ENCODE results near the gene CBX3.
"Not testable (repeated sequence)": the region's sequence is repeated elsewhere in the genome, so short reads cannot be mapped to it uniquely, and the experiment has no call there.

The CBX3 gene

DNA sequence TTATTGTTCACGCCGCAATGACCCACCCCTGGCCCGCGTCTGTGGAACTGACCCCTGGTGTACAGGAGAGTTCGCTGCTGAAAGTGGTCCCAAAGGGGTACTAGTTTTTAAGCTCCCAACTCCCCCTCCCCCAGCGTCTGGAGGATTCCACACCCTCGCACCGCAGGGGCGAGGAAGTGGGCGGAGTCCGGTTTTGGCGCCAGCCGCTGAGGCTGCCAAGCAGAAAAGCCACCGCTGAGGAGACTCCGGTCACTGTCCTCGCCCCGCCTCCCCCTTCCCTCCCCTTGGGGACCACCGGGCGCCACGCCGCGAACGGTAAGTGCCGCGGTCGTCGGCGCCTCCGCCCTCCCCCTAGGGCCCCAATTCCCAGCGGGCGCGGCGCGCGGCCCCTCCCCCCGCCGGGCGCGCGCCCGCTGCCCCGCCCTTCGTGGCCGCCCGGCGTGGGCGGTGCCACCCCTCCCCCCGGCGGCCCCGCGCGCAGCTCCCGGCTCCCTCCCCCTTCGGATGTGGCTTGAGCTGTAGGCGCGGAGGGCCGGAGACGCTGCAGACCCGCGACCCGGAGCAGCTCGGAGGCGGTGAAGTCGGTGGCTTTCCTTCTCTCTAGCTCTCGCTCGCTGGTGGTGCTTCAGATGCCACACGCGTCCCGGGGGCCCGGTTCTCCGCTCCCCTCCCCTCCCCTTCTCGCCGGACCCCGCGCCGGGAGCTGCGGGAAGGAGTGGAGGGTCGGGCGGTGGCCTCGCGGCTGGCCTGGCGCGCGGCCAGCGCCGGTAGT is at the start of gene CBX3:
TSS of gene CBX3 (plus strand) at position 499 of the 772 bp plus-strand sequence. CDS start 1,254 bp downstream, outside the sequence.
- peak; percentile 86 for DNase-seq

DNA sequence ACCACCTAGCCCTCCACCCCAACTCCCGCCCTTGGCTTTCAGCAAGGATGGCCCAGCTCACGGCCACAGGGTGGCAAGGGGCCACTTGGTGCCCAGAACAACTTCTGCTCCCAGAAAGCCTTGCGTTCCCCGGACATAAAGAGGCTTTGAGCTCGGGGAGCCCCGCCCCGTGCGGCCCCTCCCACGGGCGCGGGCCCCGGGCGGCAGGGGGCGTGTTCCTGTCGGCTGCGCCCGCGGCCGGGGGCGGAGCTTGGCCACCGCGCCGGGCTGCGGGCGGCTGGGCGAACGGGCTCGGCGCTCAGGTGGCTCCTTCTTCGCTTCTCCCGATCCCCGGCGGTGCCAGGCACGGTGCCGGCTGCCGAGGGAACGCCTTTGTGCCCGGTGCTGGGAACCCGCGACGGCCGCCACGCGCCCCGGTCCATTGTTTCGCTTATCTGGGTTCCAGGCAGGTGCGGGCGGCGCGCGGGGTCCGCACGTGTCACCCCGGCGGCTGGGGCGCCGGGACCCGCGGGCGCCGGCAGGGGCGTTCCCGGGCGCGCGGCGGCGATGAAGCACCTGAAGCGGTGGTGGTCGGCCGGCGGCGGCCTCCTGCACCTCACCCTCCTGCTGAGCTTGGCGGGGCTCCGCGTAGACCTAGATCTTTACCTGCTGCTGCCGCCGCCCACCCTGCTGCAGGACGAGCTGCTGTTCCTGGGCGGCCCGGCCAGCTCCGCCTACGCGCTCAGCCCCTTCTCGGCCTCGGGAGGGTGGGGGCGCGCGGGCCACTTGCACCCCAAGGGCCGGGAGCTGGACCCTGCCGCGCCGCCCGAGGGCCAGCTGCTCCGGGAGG is 49.4 kb upstream of the CBX3 start, which contains the start of gene NFE2L3:
TSS of gene NFE2L3 (plus strand) at position 246 of the 829 bp plus-strand sequence. CDS start at position 547, 301 bp downstream.
- DNase-seq, result no peak

DNA sequence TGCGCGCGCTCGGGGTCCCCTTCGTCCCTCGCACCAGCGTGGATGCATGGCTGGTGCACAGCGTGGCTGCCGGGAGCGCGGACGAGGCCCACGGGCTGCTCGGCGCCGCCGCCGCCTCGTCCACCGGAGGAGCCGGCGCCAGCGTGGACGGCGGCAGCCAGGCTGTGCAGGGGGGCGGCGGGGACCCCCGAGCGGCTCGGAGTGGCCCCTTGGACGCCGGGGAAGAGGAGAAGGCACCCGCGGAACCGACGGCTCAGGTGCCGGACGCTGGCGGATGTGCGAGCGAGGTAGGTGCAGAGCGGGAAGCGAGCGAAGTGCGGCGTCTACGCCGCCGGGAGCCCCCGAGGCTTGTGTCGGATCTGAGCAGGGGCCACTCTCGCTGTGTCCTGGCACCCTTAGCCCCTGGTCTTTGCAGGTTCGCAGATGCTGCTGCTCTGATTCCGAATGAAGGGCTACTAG is 48.7 kb upstream of the CBX3 start:
- not testable (repeated sequence) for DNase-seq

DNA sequence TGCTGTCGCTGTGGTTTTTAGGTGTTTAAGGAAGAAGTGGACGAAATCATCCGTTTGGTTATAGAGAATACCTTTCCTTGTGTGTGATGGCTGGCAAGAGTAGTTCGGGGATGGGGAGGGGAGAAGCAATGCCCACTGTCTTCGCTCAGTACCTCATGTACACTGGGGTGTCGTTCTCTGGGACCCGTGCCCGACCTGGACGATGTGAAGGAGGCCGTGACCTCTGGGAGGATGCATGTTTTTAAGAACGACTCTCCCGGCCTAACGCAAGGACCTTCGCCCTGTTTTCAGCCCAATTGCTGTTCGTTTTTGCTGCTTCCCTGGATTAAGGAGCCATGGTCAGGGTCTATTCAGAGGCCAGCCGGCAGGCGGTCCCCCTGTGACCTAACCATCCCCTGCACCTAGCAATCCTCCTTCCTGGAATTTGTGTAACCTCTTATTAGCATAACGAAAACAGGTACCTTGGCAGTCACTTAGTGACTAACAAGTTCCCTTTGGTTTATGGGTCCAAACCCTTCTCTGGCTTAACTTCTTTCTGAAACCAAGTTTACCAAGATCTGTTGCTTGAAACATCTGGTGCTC is 48.2 kb upstream of the CBX3 start:
- DNase-seq, result no peak

DNA sequence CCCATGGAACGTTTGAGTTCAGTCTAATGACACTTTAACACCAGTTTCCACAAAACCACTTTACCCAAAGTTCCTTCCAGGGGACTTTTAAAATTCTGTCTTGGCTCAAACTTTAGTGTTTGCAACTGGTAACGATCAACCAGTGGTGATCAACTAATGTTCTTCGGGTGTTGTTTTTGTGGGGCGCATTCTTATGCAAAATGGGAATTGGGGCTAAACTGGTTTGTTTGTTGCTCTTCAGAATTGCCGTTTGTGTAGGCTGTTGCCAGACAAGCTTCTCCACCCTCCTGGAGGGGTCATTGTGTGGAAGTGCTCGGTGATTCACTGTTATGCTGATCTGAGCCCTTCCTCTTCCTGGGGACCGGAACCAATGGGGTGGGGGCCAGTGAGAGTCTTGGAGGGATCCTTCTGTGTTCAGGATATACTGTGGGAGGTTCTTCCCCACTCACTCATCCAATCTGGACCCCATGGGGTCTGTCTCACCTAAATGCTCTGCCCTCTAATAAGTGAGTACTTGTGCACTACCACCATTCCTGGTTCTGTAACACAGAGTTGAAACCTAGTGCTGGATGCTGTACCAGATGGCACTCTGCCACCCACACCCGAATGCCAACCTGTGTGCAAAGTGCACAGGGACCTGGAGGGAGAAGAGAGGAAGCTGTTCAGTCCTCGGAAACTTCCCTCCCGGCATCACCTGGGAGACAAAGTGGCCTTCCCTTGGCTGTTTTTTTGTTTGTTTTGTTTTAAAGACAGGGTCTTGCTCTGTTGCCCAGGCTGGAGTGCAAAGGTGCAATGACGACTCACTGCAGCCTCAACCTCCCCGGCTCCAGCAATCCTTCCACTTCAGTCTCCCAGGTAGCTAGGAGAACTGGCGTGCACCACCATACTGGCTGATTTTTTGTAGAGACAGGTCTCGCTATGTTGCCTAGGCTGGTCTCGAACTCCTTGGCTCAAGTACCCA is 47.4 kb upstream of the CBX3 start:
- no peak for DNase-seq

DNA sequence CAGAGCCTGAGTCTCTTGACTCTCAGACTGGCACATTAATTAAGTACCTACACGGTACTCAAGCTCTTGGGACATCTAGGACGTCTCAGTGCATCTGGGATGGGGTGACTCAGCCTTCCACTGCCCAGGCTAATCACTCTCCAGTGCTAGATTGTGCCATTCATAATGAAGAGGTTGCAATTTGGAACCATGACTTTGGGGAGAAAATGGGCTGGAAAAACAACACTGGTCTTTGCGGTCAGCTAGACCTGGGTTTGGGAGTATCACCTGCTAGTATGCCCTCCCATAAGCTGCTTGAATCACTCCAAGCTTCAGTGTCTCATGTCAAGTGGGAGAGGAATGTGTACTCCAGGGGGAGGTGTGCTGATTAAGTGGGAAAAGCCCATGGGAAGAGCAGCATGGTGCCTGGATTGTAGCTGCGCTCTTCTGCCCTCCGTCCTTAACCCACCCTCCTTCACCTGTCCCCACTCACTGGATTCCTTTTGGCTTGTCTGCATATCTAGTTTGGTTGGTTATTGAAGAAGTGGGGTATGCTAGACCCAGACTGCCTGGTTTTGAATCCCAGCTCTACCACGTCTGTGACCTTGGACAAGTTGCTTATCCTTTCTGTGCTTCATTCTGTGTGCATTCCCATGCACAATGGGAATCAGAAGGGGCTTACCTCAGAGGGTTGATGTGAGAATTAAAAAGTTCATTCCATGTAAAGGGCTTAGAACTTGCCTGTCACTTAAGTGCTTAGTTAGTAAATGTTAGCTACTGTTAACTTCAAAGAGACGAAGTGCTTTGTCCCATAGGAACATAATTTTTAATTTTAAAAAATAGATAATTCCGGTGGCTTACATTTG is 45.8 kb upstream of the CBX3 start:
- DNase-seq, result no peak

DNA sequence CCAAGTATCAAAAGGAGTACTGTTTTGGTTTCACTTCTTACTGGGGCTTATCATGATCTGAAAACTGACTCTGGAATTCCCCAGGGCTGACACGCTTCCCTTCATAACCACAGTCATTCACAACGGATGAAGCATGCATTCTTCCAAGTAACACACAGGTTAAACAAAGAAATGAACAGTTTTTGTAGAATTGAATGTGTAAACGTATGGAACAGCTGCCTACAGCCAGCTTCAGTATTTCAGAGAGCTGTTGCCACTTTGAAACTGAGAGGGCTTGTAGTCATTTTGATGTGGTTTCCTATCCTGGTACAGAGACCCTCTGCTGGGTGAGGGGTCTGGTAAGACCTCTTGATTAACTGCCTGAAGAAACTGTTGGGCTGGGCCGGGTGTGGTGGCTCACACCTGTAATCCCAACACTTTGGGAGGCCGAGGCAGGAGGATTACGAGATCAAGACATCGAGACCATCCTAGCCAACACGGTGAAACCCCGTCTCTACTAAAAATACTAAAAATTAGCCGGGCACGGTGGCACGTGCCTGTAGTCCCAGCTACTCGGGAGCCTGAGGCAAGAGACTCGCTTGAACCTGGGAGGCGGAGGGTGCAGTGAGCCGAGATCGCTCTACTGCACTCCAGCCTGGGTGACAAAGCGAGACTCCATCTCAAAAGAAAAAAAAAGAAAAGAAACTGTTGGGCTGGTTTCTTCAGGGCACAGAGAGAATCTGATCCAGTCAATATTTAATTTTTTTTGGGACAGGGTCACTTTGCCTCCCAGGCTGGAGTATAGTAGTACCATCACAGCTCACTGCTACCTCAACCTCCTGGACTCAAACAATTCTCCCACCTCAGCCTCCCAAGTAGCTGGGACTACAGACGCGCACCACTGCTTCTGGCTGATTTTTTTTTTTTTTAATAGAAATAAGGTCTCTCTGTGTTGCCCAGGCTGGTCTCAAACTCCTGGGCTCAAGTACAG is 44.8 kb upstream of the CBX3 start:
- no peak for DNase-seq

DNA sequence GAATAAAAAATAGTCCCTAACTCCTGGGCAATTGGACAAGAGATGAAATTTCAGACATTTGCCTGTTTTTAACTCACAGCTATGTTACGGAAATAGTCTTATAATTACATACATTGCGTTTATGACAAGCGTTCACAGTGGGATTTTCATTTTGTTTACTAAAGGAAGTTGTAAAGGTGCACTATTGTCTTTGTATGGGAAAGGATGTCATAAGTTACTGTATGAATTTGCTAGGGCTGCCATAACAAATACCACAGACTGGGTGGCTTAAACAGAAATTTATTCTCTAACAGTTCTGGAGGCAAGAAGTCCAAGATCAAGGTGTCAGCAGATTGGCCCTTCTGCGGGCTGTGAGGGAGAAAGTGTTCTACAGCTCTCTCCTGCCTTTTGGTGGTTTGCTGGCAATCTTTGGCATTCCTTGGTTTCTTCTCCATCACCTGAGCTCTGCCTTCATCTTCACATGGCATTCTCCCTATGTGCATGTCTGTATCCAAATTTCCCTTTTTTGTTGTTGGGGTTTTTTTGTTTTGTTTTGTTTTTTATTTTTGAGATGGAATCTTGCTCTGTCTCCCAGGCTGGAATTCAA is 43.9 kb upstream of the CBX3 start:
- no peak for DNase-seq

DNA sequence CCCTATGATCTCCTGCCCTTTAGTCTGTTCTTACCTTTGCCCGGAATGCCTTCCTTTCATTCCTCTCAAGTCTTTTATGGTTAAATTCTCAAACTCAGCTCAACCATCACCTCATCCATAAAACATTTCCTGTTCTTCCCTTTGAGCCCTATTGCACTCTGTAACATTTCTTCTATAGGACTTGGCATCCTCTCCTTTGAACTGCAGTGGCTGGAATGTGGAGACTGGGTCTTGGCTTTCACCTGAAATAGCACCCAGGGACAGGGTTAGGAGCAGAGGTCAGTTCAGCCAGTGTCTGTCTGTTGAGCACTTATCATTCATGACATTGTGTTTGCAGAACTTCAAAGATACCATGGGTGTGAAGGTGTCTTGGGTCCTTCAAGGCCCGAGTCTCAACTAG is 42.3 kb upstream of the CBX3 start:
- DNase-seq, result no peak

DNA sequence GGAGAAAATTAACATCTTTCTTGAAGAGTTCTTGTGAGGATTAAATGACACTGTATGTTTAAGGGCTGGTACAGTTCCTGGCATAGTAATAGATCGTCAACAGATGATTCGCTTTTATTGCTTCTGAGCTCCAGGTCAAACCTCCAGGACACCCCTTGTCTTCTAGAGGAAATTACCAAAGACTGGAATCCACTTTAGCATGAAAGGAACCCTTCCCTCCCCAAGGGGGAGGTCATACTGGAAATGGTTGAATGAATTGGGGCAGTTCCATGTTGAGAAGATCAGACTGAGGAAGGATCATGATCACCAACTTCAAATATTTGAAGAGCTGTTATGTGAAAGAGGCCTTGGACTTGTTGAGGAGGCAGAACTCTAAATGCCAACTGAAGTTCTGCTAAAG is 40.6 kb upstream of the CBX3 start:
- DNase-seq, result no peak

DNA sequence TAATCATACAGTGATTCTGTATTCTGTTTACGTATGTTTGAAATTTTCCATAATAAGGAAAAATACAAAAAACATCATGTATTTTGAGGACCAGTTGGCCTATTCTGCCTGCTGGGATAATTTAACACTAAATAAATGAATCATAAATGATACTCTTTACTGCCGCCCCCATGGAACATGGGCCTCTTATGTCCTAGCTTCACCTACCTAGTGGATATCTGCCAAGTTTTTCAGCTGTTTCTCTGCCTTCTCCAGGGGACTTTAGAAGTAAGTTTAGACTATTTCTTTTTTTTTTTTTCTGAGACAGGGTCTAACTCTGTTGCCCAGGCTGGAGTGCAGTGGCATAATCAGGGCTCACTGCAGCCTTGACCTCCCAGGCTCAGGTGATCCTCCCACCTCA is 39.1 kb upstream of the CBX3 start:
- no peak for DNase-seq

DNA sequence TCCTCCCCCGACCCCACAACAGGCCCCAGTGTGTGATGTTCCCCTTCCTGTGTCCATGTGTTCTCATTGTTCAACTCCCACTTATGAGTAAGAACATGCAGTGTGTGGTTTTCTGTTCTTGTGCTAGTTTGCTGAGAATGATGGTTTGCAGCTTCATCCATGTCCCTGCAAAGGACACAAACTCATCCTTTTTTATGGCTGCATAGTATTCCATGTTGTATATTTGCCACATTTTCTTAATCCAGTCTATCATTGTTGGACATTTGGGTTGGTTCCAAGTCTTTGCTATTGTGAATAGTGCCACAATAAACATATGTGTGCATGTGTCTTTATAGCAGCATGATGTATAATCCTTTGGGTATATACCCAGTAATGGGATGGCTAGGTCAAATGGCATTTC is 37.7 kb upstream of the CBX3 start:
- not testable (repeated sequence) for DNase-seq

DNA sequence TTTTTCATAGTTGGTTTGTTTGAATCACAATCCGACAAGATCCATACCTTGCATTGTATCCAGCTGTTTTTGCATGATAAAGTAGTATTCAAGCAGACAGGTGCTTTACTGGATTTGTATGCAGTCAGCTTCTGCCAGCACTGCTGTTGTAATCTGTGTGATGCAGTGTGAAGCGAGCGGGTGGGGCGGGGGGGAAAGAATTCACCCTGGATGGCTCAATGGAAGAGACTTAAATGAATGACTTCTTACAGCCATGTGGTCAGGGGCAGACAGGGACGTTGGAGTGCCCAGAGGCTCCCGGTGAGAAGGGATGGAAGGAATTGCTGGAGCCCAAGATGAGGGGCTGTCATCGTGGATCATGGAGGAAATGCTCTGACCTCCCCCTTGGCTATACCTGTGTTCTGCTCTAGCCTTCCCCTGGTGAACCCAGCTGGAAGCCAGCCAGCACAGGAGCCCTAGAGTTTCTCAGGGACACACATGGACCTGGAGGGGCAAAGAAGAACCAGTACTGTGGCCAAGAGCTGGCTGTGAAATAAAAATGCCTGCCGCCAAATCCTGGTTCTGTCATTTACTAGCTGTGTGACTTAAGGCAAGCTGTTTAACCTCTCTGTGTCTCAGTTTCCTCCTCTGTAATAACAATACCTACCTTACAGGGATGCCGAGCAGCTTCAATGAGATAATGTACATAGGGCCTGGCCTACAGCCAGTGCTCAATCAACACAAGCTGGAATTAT is 35.4 kb upstream of the CBX3 start:
- no peak for DNase-seq

DNA sequence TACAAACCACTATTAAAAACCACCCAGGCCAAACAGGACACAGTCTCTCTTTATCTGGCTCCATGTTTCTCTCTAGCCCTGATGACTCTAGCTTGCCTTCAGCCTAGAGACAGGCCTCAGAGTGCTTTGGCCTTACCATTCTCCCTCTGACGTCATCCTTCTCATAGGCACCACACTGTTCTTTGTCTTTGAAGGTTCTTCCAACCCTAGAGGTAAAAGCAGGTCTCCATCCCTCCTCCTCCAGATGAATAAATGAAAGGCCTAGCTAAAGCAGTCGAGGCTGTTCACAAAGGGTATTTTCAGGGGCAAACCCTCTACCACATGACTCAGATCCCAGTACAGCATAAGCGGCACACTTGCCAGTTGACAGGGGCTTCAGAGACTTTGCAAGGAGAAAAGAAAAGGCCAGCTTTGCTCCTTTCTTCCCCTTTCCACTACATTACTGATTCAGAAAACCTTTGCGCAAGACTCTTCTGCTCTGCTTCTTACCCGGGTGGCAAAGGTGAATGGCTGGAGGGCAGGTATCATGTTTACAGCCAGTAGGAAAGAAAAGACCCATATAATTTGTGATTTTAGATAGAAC is 34.8 kb upstream of the CBX3 start:
- no peak for DNase-seq

DNA sequence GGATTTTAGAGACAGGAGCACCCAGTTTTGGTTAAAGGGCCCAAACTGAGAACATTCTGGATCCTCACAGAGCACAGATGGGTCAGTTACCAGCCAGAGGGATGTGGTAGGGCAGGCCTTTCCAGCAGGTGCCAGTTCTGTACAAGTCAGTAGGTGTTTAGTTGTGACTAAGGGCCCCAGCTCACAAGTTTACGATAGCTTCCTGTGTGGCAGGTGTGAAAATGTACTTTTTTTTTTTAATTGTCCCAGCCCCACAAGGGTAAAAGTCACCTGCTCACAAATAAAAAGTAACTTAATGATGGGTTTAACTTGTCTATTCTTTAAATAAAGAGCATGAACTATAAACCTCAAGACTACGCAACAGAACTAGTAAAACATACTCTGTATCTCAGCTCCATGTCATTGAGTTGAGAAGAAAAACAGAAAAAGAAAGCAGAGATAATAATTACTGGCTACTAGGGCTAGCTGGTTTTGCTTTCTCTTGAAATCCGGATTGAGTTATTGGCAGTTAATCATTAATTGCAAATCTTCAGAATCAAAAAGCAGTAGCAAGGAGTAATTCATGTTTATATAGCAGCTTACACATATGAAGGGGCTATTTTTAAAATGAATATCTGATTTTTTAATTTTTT is 34.1 kb upstream of the CBX3 start:
- DNase-seq, result no peak

DNA sequence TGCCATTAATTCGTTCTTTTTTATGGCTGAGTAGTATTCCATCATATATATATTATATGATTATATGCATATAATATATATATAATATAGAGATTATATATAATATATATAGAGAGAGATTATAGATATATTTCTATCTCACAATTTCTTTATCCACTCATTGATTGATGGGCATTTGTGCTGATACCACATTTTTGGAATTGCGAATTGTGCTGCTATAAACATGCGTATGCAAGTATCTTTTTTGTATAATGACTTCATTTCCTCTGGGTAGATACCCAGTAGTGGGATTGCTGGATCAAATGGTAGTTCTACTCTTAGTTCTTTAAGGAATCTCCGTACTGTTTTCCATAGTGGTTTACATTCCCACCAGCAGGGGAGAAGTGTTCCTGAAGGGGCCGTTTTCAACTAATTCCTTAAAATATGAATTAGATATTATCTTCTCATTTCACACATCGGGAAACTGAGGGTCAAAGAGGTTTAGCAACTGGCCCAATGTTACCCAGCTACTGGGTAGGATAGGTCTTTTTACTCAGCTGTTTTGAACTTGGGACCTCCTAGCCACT is 33.0 kb upstream of the CBX3 start:
- no peak for DNase-seq

DNA sequence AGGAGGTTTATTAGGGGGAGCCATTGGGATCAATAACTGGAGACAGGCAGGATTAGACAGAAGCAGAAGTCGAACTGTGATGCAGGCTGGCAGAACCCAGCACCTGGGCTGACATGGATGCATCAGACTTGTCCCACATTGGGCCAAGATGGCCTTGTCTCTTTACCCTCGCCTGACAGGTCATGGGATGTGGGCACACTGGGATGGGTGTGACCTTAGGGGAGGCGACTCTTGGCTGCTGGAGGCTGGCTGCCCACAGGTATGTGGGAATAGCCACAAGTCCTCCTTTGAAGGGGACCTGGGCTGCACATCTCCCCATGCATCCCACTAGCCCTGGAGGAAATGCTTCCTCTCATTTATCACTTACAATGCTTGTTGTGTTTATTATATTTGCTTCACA is 32.3 kb upstream of the CBX3 start:
- DNase-seq, result no peak

DNA sequence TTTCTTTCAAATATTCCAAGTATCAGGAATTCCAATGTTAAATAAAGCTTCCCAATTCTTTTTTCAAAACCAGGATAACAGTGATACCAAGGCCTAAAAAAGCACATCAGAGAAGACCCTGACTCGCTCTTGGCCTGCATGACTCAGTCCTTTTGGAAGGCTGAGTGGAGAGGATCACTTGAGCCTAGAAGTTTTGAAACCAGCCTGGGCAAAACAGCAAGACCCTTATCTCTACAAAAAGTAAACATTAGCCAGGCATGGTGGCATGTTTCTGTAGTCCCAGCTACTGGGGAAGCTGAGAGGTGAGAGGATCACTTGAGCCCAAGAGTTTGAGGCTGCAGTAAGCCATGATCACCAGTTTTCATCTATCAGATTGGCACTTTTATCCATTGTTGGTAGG is 30.9 kb upstream of the CBX3 start:
- DNase-seq, result no peak

Data from NCI-H2081 treated with DMSO at 0.1 percent for 48 hours (cell line).